ENCODE results near the gene ONECUT1. TPM values are rescaled to one million over a fixed set of nuclear protein-coding genes. Genes with fewer than 3 reads are reported as not detected.

The ONECUT1 gene
- total and polyA plus RNA-seq, 3 donors from 2014 or later: 3.4 to 10.0 (median 3.6) TPM

GRCh38 chr15:52804526-52805081, 14.5 kb upstream of the ONECUT1 start:
- intact Hi-C loops (cut with DNase I; ENCODE audit: low total_unique reads): no loop called here
- no peak overlapping the region for H3K27ac ChIP-seq
- WGBS, 2 donors: 2 to 7% methylated on average over 25 of the region's 25 CpGs
- no peak for TF ChIP-seq POLR2A (IDR thresholded peaks at IDR 0.05)
- no peak for TF ChIP-seq CTCF (IDR thresholded peaks at IDR 0.05)
- H3K4me1 ChIP-seq: peaks cover 12% of the 10 kb centered on the region
- H3K27me3 ChIP-seq: no peaks in the 10 kb centered on the region
- no peak for DNase-seq
- peak overlapping the region; percentile 35 to 57 for H3K4me3 ChIP-seq
- H3K36me3 ChIP-seq (ENCODE audit: low read depth, missing control alignments): no peaks in the 10 kb centered on the region
- H3K9me3 ChIP-seq: no peaks in the 10 kb centered on the region

GRCh38 chr15:52803467-52804306, 13.6 kb upstream of the ONECUT1 start:
- intact Hi-C loops (cut with DNase I; ENCODE audit: low total_unique reads): no loop called here
- no peaks in the 10 kb centered on the region for H3K27me3 ChIP-seq
- no peaks in the 10 kb centered on the region for H3K36me3 ChIP-seq (ENCODE audit: low read depth, missing control alignments)
- no peak for DNase-seq
- H3K4me1 ChIP-seq: peaks cover 12% of the 10 kb centered on the region
- H3K4me3 ChIP-seq: no peak overlapping the region
- H3K27ac ChIP-seq: no peak overlapping the region
- H3K9me3 ChIP-seq: no peaks in the 10 kb centered on the region
- TF ChIP-seq CTCF (IDR thresholded peaks at IDR 0.05) (no peak), POLR2A (IDR thresholded peaks at IDR 0.05) (no peak)
- 5 to 7% methylated on average over 14 to 48 of the region's 49 CpGs for WGBS, 2 donors

- Histone ChIP-seq H3K27me3 (no peaks in the 10 kb centered on the region), H3K9me3 (no peaks in the 10 kb centered on the region), H3K27ac (no peak overlapping the region), H3K4me1 (peaks cover 15% of the 10 kb centered on the region), H3K36me3 (ENCODE audit: low read depth, missing control alignments) (no peaks in the 10 kb centered on the region), H3K4me3 (no peak overlapping the region)
- 14% methylated on average over 8 of the region's 8 CpGs for WGBS, 2 donors
- TF ChIP-seq POLR2A (IDR thresholded peaks at IDR 0.05): no peak
- intact Hi-C loops (cut with DNase I; ENCODE audit: low total_unique reads): no loop called here
- DNase-seq: no peak
Observed at GRCh38 chr15:52803108-52803466, 13.0 kb upstream of the ONECUT1 start.

GRCh38 chr15:52802110-52802509, 12.0 kb upstream of the ONECUT1 start:
- TF ChIP-seq CTCF (IDR thresholded peaks at IDR 0.05) (no peak), POLR2A (IDR thresholded peaks at IDR 0.05) (no peak)
- no peaks in the 10 kb centered on the region for H3K27me3 ChIP-seq
- H3K27ac ChIP-seq: no peak overlapping the region
- H3K4me3 ChIP-seq: no peak overlapping the region
- 26 to 28% methylated on average over 2 of the region's 2 CpGs for WGBS, 2 donors
- peaks cover 15% of the 10 kb centered on the region for H3K4me1 ChIP-seq
- no peak for DNase-seq
- no peaks in the 10 kb centered on the region for H3K9me3 ChIP-seq
- H3K36me3 ChIP-seq (ENCODE audit: low read depth, missing control alignments): no peaks in the 10 kb centered on the region
- intact Hi-C loops (cut with DNase I; ENCODE audit: low total_unique reads): no loop called here

- Histone ChIP-seq H3K36me3 (ENCODE audit: low read depth, missing control alignments) (no peaks in the 10 kb centered on the region), H3K4me3 (no peak overlapping the region), H3K4me1 (peaks cover 15% of the 10 kb centered on the region), H3K9me3 (no peaks in the 10 kb centered on the region), H3K27me3 (no peaks in the 10 kb centered on the region), H3K27ac (no peak overlapping the region)
- no peak for DNase-seq
- TF ChIP-seq CTCF (IDR thresholded peaks at IDR 0.05) (no peak), POLR2A (IDR thresholded peaks at IDR 0.05) (no peak)
- 30 to 49% methylated on average over 9 to 14 of the region's 14 CpGs for WGBS, 2 donors
- intact Hi-C loops (cut with DNase I; ENCODE audit: low total_unique reads): no loop called here
Observed at GRCh38 chr15:52801748-52802085, 11.6 kb upstream of the ONECUT1 start.
